Stimulated activated CD4-positive, alpha-beta T cell treated with anti-CD3 and anti-CD28 coated beads, TNF-alpha, amount 100 ng/mL, for 4 hours (primary cell): ENCODE data around the gene AQP9.
"Not testable (repeated sequence)": the region's sequence is repeated elsewhere in the genome, so short reads cannot be mapped to it uniquely, and the experiment has no call there.

Experiments used
- DNase-seq, 3 experiments: peaks; one replicate each; pipeline ENCODE4 v3.0.0-alpha.2; 2020; ENCODE audit warnings: low read depth in 3 of 3

AQP9 gene

DNA sequence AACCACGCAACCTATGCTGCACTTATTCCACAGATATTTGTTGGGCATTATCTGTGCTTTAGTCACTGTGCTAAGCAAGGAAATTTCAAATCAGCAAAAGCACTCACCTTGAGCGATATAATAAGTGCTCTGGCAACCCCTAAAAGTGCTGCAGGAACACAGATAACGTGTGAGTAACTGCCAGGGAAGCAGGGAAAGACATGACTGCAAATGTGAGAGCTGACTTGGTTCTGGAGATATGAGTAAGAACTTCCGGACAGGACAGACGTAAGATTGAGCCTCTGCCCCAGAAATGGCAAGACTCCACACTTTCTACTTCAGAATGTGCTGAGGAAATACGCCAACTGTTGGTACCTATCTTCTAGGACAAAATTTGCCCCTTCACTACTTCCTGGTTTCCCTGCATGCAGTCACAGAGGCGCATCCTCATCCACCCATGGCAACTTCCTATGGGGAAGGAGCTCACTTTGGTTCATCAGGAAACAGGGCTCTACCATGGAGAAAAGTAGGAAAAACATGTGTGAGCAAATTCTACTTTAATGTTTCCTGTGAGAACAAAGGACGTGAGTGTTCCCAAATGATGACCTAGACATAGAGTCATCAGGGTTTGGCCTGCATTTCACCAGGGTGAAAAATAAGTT lies 41.7 kb downstream of the AQP9 start:
- no peak for DNase-seq

DNA sequence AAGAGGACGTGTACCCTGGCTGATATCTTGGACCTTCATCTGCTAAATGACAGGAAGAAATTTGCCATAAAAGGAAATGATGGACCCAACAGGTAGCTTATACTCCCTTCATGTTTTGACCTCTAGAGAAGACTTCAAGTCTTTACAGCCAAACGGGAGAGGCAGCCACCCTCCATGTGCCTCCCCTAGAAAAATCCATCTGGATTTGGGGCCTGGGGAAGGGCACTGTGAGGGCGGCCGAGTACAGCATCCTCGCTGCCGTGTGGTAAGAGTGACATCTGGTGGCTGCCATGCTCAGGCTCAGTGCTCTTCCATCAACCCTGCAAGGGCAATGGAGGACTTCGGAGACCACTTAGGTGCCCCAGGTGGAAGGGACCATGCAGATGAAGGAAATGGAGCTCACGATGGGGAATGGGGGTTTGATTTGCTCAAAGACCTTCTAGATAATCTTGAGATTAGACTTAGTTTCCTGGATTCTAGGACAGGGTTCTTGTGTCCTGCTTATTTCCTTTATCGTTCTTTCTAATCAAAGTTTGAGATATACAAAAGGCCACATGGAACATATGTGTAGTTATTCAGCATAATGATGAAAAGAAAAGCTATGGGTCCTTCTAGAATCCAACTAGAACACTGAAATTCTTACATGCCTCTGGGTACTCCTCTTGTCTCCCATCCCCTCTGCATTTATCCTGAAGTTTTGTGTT lies 44.4 kb downstream of the AQP9 start:
- DNase-seq = no peak

DNA sequence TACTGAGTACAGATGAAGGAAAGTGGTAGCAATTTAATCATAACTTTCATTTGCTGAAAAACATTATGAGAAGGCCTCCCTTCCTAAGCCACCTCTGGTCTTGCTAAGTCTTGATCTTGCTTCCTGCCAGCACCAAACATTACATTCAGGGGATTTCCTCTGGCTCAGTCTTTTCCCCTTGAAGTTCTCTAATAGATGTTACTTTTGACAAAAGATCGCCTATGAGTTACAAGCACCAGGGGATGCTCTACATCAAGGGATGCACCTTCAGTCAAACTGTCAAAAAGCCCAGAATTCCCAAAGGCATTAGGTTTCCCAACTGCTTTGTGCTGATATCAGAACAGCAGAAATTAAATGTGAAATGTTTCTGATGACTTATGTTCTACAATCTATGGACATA lies 47.3 kb downstream of the AQP9 start:
- no peak for DNase-seq

DNA sequence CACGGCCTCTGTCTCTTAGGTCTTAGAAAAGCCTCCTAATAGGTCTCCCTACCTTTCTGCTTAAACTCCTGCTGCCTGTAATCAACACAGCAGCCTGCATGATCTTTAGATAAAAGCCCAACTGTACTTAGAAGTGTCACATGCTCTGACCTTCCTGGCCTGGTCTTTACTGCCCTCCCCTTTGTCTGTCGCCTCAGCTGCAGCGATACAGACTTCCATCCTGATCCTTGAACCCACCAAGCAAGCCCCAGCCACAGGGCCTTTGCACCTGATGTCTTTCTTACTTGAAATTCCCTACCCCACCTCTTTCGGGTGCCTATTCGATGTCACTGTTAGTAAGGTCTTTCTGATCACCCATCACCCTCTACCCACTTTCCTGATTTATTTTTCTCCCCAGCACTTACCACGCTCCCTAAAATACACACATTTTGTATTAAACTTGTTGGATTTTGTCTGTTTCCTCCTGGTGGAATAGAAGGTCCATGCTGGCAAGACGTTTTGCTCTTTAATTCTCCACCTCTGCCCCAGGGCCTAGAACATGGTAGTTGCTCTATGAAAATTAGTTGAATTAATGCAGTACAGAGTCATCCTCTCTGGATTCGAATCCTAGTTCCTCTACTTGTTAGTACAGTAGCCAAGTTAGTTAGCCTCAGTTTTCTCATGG lies 51.1 kb downstream of the AQP9 start:
- no peak for DNase-seq

DNA sequence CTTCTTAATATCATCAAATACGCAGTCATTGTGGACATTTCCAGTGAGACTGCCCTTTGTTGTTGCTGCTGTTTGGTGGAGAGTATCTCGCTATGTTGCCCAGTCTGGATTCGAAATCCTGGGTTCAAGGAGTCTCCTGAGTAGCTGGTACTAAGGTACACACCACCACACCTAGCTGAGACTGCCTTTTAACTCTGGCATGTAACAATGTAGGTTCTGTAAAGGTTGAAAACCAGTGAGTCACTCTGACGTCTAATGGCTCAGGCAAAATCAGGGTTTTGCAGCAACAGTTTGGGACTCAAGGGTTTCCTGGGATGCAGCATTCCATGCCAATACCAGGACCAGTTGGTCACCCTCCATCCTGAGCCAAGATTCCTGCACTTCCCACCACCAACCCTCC lies 52.2 kb downstream of the AQP9 start:
- no peak for DNase-seq

DNA sequence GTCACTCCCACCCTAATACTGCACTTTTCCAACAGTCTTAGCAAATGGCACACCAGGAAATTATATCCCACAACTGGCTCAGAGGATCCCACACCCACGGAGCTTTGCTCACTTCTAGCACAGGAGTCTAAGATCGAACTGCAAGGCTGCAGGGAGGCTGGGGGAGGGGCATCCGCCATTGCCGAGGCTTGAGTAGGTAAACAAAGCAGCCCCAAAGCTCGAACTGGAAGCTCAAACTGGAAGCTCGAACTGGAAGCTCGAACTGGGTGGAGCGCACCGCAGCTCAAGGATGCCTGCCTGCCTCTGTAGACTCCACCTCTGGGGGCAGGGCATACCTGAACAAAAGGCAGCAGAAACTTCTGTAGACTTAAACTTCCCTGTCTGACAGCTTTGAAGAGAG lies 55.5 kb downstream of the AQP9 start:
- not testable (repeated sequence) for DNase-seq

DNA sequence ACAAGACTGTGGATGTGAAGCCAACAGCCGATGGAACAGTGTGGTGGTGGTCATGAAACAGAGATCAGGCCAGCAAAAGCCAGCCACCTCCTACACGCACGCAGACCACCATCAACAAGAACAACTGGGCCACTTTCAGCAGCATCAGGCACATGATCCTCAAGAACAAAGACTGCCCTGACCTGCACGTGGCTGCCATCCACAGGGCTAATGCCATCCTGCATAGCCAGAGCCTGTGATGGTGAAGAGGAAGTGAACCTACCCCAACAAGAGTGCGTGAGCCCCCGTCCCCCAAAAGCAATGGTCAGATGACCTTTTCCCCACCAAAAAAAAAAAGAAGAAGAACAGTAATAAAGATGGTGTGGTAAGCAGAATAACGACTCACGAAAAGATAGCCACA lies 62.6 kb downstream of the AQP9 start:
- DNase-seq = no peak

DNA sequence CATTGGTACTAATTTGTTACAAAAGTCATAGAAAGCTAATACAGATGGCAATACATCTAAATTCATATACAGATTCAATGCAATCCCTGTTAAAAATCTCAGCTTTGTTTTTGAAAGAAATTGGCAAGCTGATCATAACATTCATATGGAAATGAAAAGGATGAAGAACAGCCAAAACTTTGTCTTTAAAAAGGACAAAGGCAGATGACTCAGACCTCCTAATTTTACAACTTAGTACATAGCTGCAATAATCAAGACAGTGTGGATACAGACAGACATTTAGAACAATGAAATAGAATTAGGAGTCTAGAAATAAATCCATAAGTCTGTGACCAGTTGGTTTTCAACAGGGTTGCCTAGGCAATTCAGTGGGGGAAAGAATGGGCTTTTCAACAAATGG lies 63.3 kb downstream of the AQP9 start:
- no peak for DNase-seq

DNA sequence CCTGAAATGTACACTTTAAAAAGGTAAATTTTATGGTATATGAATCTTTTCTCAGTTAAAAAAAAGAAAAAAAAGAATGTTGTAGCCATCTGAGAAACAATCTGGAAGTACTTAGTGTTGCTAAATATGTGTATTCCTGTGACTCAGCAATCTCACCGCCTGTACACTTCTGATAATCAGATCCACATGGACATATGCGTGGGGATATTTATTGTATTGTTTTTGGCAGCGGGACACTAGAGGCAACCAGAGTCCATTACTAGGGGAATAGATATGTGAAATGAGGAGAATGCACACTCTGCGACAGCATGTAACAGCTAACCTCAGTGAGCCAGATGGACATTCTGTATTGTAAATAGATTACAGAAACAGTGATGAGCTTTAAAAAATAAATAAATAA lies 65.4 kb downstream of the AQP9 start:
- no peak for DNase-seq

DNA sequence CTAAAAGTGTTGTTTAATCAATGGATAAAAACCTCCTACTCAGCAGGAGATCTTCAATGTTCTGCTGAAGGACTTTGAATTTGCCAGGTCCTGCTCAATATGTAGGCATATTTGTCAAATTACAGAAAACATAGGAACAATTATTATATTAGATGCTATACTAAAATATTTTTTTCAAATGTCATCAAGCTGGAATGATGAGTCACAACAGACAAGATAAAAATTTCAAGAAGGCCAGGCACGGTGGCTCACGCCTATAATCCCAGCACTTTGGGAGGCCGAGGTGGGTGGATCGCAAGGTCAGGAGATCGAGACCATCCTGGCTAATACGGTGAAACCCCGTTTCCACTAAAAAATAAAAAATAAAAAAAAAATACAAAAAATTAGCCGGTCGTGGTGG lies 68.0 kb downstream of the AQP9 start:
- no peak for DNase-seq

DNA sequence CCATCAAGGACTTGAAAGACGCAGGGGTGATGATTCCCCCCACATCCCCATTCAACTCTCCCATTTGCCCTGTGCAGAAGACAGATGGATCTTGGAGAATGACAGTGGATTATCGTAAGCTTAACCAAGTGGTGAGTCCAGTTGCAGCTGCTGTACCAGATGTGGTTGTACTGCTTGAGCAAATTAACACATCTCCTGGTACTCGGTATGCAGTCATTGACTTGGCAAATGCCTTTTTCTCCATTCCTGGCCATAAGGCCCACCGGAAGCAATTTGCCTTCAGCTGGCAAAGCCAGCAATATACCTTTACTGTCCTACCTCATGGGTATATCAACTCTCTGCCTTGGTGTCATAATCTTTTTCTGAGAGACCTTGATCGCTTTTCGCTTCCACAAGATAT lies 70.0 kb downstream of the AQP9 start:
- not testable (repeated sequence) for DNase-seq

DNA sequence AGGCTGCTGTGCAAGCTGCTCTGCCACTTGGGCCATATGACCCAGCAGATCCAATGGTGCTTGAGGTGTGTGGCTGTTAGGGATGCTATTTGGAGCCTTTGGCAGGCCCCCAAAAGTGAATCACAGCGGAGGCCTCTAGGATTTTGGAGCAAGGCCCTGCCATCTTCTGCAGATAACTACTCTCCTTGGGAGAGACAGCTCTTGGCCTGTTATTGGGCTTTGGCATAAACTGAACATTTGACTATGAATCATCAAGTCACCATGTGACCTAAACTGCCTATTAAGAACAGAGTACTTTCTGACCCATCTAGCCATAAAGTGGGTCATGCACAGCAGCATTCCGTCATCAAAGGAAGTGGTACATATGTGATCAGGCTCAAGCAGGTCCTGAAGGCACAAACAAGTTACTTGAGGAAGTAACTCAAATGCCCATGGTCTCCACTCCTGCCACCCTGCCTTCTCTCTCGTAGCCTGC lies 70.9 kb downstream of the AQP9 start:
- DNase-seq = not testable (repeated sequence)

DNA sequence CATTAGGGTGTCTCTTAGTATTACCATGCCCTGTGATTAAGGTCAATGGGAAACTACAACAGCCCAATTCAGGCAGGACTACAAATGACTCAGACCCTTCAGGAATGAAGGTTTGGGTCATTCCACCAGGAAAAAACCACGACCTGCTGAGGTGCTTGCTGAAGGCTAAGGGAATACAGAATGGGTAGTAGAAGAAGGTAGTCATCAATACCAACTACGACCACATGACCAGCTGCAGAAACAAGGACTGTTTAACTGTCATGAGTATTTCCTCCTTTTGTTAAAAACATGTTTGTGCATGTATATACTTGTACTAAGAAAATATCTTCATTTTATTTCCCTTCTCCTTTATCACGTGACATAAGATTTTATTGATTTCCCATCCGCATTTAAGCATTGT lies 71.8 kb downstream of the AQP9 start:
- DNase-seq = not testable (repeated sequence)

DNA sequence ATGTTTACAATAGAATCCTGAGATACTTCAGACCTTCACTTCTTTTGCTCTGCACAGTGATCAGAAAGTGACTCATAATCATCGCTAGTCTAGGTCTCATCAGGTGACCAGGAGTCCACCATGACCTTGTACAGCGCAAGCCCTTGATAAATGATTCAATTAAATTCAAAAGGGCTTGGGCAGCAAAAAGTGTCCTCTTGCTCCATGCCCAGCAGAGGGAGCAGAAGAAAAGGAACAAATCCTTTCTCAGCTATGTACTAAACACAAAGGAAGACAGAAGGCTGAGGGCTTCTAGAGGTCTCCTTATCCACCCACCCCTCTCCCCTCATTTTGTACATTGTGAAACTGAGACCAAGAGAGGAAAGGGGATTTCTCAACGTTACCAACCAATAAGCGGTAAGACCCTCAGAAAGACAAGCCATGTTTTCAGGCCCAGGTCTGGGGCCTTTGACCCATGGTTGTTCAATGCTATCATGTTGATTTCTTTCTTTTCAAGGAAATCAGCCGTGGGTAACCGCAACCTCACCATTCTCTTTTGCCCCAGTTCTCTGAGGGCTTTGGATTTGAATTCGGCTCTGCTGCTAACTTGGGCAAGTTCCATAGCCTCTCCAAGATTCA lies 74.8 kb downstream of the AQP9 start:
- no peak for DNase-seq

DNA sequence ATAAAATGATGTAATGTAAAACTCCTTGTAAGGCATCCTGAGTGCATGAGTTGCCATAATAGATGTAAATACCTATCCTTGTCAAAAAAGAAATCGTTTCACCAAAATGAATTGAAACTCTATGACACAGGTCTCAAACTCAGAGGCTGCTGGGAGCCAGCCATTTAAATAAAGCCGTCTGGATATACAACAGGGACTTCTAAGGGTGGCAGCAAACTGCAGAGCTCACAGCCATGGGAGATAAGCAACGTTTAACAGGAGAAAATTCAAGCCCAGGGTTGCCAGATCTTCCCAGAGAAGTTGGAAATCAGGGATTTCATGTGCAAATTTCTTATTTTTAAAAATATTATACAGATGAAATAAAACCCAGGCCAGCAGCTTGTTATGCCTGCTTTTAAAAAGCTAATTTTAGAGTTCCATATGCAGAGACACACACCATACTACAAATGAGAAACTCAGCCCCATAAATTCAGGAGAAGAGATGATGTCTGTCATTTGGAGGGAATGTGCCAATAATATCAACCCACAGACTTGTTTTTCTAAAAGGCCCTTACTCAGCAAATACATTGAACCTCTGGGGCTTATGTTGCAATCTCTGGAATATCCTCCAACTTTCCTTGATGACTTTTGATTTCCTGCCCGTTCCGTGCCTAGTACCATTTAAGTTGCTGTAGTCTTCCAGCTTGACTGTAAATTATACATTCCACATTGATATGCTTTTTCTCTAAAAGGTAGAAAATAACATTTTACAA lies 75.6 kb downstream of the AQP9 start:
- no peak for DNase-seq

DNA sequence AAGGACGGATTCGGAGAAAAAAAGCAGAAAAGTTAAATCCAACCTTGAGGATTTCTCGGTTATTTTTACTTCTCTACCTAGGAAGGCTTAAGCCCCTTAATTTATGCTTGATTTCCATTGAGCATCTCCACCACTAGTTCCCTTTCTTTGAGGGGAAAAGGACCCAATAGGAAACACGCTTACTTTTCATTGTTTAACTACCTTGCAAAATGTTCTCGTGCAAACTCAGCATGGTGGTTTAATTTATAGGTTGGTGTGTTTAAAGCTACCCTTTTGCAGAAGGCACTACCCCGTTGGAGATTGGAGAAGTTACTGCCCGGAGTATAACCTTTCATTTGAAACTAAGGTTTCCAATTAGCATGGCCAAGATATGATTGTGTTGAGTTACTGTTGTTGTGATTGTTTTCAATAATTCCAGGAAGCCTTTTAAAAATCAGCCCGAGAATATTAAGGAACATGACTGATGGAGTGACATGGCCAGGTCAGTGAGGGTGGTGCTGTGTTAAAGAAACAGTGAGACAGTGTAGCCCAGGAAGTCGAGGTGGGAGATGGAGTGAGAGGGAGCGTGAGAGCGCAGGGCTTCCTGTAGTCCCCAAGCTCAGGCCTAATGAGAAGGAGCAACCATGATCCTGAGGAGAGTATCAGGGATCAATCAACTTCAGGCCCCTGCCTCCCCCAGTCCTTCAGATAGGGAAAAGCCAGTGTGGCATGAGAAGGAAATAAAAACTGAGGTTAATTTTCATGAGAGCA lies 76.6 kb downstream of the AQP9 start:
- DNase-seq = no peak

DNA sequence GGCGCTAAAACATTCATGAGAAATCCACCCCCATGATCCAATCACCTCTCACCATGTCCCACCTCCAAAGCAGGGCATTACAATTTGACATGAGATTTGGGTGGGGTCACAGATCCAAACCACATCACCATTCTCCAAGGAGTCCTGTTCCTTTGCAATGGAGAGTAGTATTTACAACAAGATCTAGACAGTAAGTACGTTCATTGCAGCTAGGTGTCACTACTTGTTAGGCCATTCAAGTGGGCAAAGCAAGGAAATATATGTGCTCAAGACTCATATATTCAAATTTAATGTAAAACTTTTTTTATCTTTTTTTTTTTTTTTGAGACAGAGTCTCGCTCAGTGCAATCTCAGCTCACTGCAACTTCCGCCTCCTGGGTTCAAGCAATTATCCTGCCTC lies 79.3 kb downstream of the AQP9 start:
- no peak for DNase-seq

DNA sequence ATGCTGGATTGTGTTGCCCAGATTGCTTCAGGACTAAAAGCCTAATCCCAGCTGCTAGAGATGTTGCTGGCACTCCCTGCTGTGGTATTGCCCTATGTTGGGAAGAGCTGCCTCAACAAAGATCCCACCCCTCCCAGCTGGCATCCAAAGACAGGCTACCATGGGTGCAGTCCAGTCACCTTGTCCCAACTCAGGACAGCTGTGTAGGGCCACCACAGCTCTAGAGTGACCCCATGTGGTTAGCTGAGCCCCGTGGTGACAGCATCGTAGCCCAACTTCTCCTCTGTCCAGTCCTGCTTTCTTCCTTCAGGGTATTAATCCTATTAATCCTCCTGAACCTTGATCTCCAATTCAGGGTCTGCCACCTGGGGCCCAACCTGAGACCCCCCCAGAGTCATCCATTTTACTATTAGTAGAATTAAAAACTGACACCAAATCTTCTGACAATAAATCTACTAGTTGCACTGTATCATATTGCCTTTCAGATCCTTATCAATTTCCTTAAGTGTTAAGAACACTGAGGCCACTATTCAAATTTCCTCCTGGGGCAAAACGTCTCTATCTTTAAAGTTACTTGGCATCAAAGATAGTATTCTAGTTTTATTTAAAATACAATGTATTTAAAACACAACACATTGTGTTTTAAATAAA lies 83.5 kb downstream of the AQP9 start:
- no peak for DNase-seq

DNA sequence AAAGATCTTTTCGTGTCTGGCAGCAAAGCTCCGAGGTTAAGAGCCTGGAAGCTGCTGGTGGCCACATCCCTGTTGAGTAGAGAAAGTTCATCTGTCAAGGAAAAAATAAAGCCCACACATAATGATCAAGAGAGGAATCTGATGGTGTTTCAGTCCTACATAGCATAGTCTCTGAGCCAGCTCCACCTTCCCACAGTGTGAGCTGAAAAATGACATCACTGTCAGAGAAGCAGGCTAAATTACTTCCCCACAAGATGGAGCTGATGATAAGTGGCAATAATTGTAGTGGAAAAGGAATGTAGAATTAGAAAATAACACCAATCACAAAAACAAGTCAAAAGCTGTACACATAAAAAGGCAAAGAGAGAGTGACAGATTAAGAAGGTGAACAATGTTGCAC lies 84.5 kb downstream of the AQP9 start:
- no peak for DNase-seq

DNA sequence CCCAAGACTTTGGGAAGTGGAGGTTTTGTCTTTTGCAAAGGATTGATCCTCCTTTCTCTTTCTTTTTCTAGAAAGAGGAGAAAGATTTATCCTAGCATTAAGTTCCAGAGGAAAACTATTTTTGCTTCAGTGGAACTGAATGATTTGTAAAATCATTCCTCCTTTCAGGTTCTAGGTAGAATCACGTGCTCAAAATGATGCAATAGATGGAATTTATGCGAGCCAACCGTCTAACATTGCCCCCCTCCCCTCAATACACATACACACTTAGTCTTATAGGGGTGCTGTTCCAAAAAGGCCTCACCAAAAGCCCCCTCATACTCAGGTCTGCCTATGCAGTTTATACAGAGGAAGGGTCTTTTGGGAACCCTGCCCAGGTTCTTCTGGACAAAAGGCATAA lies 85.3 kb downstream of the AQP9 start:
- DNase-seq = no peak

DNA sequence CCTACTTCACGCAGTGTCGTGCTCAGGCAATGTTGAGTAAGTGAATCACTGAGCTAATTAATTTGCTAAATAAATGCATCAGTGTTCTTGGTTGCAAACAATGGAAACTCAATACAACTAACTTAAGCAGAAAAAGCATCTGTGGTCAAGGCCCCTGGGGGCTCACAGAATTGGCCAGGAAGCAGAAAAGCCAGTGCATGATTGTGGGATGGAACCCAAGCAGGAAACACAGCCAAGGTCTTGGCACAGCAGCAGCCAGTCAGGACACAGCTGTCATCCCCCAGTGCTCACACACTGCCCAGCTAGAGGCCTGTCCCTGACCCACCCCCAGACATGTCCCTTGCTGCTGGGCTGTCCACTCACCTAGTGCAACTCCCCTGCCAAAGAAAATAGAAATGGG lies 85.9 kb downstream of the AQP9 start:
- DNase-seq = no peak
